ENCODE results near the gene CEP128. TPM values are rescaled to one million over a fixed set of nuclear protein-coding genes. Genes with fewer than 3 reads are reported as not detected.

The CEP128 gene
- total RNA-seq, 1 experiment from 2014 or later, result 12.0 TPM

DNA sequence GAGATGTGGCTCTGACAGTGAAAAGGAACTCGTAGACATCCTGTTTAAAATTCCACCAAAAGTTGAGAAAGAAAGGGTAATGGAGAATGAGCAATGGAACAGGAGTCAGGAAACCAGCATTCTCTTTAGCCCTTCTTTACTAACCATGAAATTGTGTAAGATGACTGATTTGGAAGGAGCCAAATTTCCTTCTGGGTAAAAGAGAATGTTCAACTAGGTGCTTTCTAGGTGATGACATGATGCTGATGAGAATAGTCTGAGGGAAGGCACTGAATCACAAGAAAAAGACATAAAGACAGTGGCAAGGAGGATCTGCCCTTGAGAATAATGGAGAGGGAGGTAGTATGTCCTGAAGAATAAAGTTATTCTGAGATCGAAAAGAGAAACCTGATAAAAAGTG lies 16.1 kb upstream of the CEP128 start (continued):
- TF ChIP-seq, protein P1, sequence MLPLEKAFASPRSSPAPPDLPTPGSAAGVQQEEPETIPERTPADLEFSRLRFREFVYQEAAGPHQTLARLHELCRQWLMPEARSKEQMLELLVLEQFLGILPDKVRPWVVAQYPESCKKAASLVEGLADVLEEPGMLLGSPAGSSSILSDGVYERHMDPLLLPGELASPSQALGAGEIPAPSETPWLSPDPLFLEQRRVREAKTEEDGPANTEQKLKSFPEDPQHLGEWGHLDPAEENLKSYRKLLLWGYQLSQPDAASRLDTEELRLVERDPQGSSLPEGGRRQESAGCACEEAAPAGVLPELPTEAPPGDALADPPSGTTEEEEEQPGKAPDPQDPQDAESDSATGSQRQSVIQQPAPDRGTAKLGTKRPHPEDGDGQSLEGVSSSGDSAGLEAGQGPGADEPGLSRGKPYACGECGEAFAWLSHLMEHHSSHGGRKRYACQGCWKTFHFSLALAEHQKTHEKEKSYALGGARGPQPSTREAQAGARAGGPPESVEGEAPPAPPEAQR (CRISPR knock-in tag; IDR thresholded peaks at IDR 0.05), result no peak
- TF ChIP-seq, protein P2, sequence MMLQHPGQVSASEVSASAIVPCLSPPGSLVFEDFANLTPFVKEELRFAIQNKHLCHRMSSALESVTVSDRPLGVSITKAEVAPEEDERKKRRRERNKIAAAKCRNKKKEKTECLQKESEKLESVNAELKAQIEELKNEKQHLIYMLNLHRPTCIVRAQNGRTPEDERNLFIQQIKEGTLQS (CRISPR knock-in tag; conservative IDR thresholded peaks at IDR 0.05), result no peak
- no peak for TF ChIP-seq FOXJ3 (CRISPR knock-in tag; IDR thresholded peaks at IDR 0.05; ENCODE audit: borderline replicate concordance)

DNA sequence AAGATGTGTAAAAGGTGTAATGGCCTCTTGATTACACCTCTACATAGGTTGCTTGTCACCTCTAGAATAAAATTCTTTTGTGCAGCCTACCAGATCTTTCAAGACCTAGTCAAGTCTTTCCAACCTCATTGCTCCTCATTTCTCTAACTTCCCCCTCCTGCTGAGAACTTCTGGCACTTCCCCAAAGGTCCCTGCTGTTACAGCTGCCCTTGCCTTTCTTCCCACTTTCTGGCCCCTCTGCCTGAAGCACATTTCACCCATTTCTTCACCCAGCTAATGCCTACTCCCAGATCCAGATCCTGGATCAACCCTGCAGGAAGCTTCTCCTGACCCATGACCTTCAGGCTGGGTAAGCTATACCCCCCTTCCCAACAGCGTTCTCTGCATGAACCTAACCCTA lies 15.4 kb upstream of the CEP128 start:
- no peak for ATAC-seq
- CTCF ChIA-PET, result interaction anchor here (3.1 kb wide), 1 partner anchor 31 kb away, joined by 38 read pairs; no protein-coding TSS in a partner anchor

More for the DNA sequence above, 15.4 kb upstream of the CEP128 start:
- H3K9me3 Mint-ChIP-seq, result no peaks in the 10 kb centered on the region
- no peak overlapping the region; the same call in 1 of the 2 replicates for H3K4me3 Mint-ChIP-seq
- no peak for DNase-seq (ENCODE audit: low spot score)
- no peaks in the 10 kb centered on the region for H3K36me3 Mint-ChIP-seq
- no peak overlapping the region for H3K27ac Mint-ChIP-seq
- peaks cover 11% of the 10 kb centered on the region for H3K4me1 Mint-ChIP-seq
- H3K27me3 Mint-ChIP-seq (ENCODE audit: low read depth), result peaks cover 34% of the 10 kb centered on the region
- no peak for TF ChIP-seq FOXJ3 (CRISPR knock-in tag; IDR thresholded peaks at IDR 0.05; ENCODE audit: borderline replicate concordance)
- TF ChIP-seq, protein P3, sequence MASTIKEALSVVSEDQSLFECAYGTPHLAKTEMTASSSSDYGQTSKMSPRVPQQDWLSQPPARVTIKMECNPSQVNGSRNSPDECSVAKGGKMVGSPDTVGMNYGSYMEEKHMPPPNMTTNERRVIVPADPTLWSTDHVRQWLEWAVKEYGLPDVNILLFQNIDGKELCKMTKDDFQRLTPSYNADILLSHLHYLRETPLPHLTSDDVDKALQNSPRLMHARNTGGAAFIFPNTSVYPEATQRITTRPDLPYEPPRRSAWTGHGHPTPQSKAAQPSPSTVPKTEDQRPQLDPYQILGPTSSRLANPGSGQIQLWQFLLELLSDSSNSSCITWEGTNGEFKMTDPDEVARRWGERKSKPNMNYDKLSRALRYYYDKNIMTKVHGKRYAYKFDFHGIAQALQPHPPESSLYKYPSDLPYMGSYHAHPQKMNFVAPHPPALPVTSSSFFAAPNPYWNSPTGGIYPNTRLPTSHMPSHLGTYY (CRISPR knock-in tag; IDR thresholded peaks at IDR 0.05), result no peak
- TF ChIP-seq NFYB (CRISPR knock-in tag; conservative IDR thresholded peaks at IDR 0.05; ENCODE audit: low read depth), result no peak
- TF ChIP-seq MXD4 (CRISPR knock-in tag; IDR thresholded peaks at IDR 0.05; ENCODE audit: borderline replicate concordance), result no peak
- TF ChIP-seq ATF1 (CRISPR knock-in tag; IDR thresholded peaks at IDR 0.05), result no peak
- TF ChIP-seq, protein P4, sequence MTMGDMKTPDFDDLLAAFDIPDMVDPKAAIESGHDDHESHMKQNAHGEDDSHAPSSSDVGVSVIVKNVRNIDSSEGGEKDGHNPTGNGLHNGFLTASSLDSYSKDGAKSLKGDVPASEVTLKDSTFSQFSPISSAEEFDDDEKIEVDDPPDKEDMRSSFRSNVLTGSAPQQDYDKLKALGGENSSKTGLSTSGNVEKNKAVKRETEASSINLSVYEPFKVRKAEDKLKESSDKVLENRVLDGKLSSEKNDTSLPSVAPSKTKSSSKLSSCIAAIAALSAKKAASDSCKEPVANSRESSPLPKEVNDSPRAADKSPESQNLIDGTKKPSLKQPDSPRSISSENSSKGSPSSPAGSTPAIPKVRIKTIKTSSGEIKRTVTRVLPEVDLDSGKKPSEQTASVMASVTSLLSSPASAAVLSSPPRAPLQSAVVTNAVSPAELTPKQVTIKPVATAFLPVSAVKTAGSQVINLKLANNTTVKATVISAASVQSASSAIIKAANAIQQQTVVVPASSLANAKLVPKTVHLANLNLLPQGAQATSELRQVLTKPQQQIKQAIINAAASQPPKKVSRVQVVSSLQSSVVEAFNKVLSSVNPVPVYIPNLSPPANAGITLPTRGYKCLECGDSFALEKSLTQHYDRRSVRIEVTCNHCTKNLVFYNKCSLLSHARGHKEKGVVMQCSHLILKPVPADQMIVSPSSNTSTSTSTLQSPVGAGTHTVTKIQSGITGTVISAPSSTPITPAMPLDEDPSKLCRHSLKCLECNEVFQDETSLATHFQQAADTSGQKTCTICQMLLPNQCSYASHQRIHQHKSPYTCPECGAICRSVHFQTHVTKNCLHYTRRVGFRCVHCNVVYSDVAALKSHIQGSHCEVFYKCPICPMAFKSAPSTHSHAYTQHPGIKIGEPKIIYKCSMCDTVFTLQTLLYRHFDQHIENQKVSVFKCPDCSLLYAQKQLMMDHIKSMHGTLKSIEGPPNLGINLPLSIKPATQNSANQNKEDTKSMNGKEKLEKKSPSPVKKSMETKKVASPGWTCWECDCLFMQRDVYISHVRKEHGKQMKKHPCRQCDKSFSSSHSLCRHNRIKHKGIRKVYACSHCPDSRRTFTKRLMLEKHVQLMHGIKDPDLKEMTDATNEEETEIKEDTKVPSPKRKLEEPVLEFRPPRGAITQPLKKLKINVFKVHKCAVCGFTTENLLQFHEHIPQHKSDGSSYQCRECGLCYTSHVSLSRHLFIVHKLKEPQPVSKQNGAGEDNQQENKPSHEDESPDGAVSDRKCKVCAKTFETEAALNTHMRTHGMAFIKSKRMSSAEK (CRISPR knock-in tag; IDR thresholded peaks at IDR 0.05; ENCODE audit: borderline replicate concordance), result no peak
- no peak for TF ChIP-seq RORB (CRISPR knock-in tag; IDR thresholded peaks at IDR 0.05)
- TF ChIP-seq, protein P5, sequence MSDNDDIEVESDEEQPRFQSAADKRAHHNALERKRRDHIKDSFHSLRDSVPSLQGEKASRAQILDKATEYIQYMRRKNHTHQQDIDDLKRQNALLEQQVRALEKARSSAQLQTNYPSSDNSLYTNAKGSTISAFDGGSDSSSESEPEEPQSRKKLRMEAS (CRISPR knock-in tag; IDR thresholded peaks at IDR 0.05), result no peak
- TF ChIP-seq, protein P6, sequence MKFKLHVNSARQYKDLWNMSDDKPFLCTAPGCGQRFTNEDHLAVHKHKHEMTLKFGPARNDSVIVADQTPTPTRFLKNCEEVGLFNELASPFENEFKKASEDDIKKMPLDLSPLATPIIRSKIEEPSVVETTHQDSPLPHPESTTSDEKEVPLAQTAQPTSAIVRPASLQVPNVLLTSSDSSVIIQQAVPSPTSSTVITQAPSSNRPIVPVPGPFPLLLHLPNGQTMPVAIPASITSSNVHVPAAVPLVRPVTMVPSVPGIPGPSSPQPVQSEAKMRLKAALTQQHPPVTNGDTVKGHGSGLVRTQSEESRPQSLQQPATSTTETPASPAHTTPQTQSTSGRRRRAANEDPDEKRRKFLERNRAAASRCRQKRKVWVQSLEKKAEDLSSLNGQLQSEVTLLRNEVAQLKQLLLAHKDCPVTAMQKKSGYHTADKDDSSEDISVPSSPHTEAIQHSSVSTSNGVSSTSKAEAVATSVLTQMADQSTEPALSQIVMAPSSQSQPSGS (CRISPR knock-in tag; IDR thresholded peaks at IDR 0.05; ENCODE audit: borderline replicate concordance, low read depth), result no peak
- TF ChIP-seq FOXP1 (CRISPR knock-in tag; IDR thresholded peaks at IDR 0.05; ENCODE audit: borderline replicate concordance), result no peak
- TF ChIP-seq, protein P7, sequence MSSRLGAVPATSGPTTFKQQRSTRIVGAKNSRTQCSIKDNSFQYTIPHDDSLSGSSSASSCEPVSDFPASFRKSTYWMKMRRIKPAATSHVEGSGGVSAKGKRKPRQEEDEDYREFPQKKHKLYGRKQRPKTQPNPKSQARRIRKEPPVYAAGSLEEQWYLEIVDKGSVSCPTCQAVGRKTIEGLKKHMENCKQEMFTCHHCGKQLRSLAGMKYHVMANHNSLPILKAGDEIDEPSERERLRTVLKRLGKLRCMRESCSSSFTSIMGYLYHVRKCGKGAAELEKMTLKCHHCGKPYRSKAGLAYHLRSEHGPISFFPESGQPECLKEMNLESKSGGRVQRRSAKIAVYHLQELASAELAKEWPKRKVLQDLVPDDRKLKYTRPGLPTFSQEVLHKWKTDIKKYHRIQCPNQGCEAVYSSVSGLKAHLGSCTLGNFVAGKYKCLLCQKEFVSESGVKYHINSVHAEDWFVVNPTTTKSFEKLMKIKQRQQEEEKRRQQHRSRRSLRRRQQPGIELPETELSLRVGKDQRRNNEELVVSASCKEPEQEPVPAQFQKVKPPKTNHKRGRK (CRISPR knock-in tag; IDR thresholded peaks at IDR 0.05; ENCODE audit: borderline replicate concordance), result no peak
- TF ChIP-seq, protein P8, sequence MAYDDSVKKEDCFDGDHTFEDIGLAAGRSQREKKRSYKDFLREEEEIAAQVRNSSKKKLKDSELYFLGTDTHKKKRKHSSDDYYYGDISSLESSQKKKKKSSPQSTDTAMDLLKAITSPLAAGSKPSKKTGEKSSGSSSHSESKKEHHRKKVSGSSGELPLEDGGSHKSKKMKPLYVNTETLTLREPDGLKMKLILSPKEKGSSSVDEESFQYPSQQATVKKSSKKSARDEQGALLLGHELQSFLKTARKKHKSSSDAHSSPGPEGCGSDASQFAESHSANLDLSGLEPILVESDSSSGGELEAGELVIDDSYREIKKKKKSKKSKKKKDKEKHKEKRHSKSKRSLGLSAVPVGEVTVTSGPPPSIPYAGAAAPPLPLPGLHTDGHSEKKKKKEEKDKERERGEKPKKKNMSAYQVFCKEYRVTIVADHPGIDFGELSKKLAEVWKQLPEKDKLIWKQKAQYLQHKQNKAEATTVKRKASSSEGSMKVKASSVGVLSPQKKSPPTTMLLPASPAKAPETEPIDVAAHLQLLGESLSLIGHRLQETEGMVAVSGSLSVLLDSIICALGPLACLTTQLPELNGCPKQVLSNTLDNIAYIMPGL (CRISPR knock-in tag; IDR thresholded peaks at IDR 0.05), result no peak
- no peak for TF ChIP-seq TCF7 (CRISPR knock-in tag; IDR thresholded peaks at IDR 0.05; ENCODE audit: low read depth)
- TF ChIP-seq RELA (CRISPR knock-in tag; IDR thresholded peaks at IDR 0.05; ENCODE audit: borderline replicate concordance), result no peak
- TF ChIP-seq, protein P9, sequence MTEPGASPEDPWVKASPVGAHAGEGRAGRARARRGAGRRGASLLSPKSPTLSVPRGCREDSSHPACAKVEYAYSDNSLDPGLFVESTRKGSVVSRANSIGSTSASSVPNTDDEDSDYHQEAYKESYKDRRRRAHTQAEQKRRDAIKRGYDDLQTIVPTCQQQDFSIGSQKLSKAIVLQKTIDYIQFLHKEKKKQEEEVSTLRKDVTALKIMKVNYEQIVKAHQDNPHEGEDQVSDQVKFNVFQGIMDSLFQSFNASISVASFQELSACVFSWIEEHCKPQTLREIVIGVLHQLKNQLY (CRISPR knock-in tag; IDR thresholded peaks at IDR 0.05), result no peak
- TF ChIP-seq, protein P1 (CRISPR knock-in tag; IDR thresholded peaks at IDR 0.05), result no peak
- no peak for TF ChIP-seq GABPB1 (CRISPR knock-in tag; IDR thresholded peaks at IDR 0.05)
- TF ChIP-seq, protein P2 (CRISPR knock-in tag; conservative IDR thresholded peaks at IDR 0.05), result no peak
- TF ChIP-seq NFATC4 (CRISPR knock-in tag; IDR thresholded peaks at IDR 0.05), result no peak
- POLR2A ChIA-PET, result interaction anchor here (0.8 kb wide), 1 partner anchor 16 kb away, joined by 3 read pairs; no protein-coding TSS in a partner anchor

All from WTC11 (cell line).